Prostate gland (tissue), 2 donors: ENCODE measurements around the gene FSIP1.

Source experiments
- CTCF ChIP-seq, 4 experiments: fragments of 200-600 bp in 2 of 4; fragments of 450-650 bp in 2 of 4; sonication (generic) in 2 of 4; IDR thresholded peaks; 1 replicate in 3 of 4; 2 replicates in 1 of 4; pipeline ENCODE4 v1.5.1; 2016 to 2019; ENCODE audit warnings: antibody characterized with exemption in 4 of 4, mild to moderate bottlenecking in 2 of 4, moderate library complexity in 2 of 4
- POLR2A ChIP-seq: fragments of 450-650 bp; IDR thresholded peaks from one replicate; pipeline ENCODE4 v1.6.1; 2016; ENCODE audit warnings: antibody characterized with exemption, mild to moderate bottlenecking

GRCh38 chr15:39555885-39556284, 226.8 kb downstream of the FSIP1 start:
- TF ChIP-seq CTCF (IDR thresholded peaks at IDR 0.05), result no peak
- no peak for TF ChIP-seq POLR2A
